IMR-90 (cell line): ENCODE measurements around the gene ITPK1. TPM values are rescaled to one million over a fixed set of nuclear protein-coding genes. Genes with fewer than 3 reads are reported as not detected.

ENCODE experiments used
- ATAC-seq: fragments of 200-7000 bp; cut with Tn5 transposase; 2 replicates; pipeline ENCODE4 v1.9.1; 2020; ENCODE audit warnings: low read depth, mild to moderate bottlenecking, moderate library complexity
- BruUV-seq: library from RNA; stranded (reverse); fragments of 400-500 nt; replicated peaks from 2 replicates; lab custom pipeline; 2021; lab: Mats Ljungman, UMichigan
- CTCF ChIA-PET: fragments of 300-600 bp; formaldehyde crosslinking; extraction: SDS; loops from one replicate; lab custom pipeline; 2021; ENCODE audit warnings: antibody characterized with exemption; lab: Yijun Ruan, JAX
- POLR2A ChIA-PET: fragments of 300-600 bp; sonication (Branson Sonifier 250); formaldehyde crosslinking; loops from one replicate; lab custom pipeline; 2022; ENCODE audit warnings: antibody characterized with exemption; ENCODE audit not compliant: unreplicated experiment; lab: Charles Lee
- DNase-seq: peaks from one replicate; pipeline ENCODE4 v3.0.0; 2013
- H2AFZ ChIP-seq: replicated peaks from 2 replicates; pipeline ENCODE3; 2013; ENCODE audit warnings: low read length, mild to moderate bottlenecking; ENCODE audit not compliant: poor library complexity
- H2AK5ac ChIP-seq: 2 replicates; pipeline ENCODE4 v1.6.1; 2013; ENCODE audit warnings: low read depth, low read length, inconsistent platforms
- H2AK9ac ChIP-seq: replicated peaks from 2 replicates; pipeline ENCODE3; 2013; ENCODE audit warnings: mild to moderate bottlenecking, low read depth, low read length, moderate library complexity; ENCODE audit not compliant: poor library complexity
- H2BK120ac ChIP-seq: 2 replicates; pipeline ENCODE4 v1.6.1; 2013; ENCODE audit warnings: low read depth, low read length, inconsistent platforms
- H2BK15ac ChIP-seq: 3 replicates; pipeline ENCODE4 v1.6.1; 2013; ENCODE audit warnings: low read depth, low read length, inconsistent platforms
- H2BK20ac ChIP-seq: 2 replicates; pipeline ENCODE4 v1.6.1; 2013; ENCODE audit warnings: low read depth, mild to moderate bottlenecking, inconsistent platforms, low read length, moderate library complexity
- H2BK5ac ChIP-seq: 2 replicates; pipeline ENCODE4 v1.6.1; 2013; ENCODE audit warnings: mild to moderate bottlenecking, low read depth, low read length, inconsistent platforms; ENCODE audit not compliant: poor library complexity, severe bottlenecking
- H3K14ac ChIP-seq: replicated peaks from 2 replicates; pipeline ENCODE4 v1.6.1; 2013; ENCODE audit warnings: low read depth, low read length, inconsistent platforms
- H3K18ac ChIP-seq: 2 replicates; pipeline ENCODE4 v1.6.1; 2013; ENCODE audit warnings: low read depth, low read length, control low read depth
- H3K23ac ChIP-seq: 2 replicates; pipeline ENCODE4 v1.6.1; 2013; ENCODE audit warnings: low read depth, low read length, inconsistent platforms
- H3K27ac ChIP-seq: 2 replicates; pipeline ENCODE4 v1.5.1; 2013; ENCODE audit warnings: mild to moderate bottlenecking, control low read depth, low read length; ENCODE audit not compliant: insufficient read depth
- H3K27me3 ChIP-seq: 2 replicates; pipeline ENCODE4 v1.6.1; 2013; ENCODE audit warnings: low read length; ENCODE audit not compliant: control insufficient read depth, insufficient read depth
- H3K36me3 ChIP-seq: 2 replicates; pipeline ENCODE4 v1.6.1; 2013; ENCODE audit warnings: low read length, mixed read lengths; ENCODE audit not compliant: control insufficient read depth, insufficient read depth
- H3K4ac ChIP-seq: 2 replicates; pipeline ENCODE4 v1.6.1; 2013; ENCODE audit warnings: low read depth, low read length, inconsistent platforms
- H3K4me1 ChIP-seq: 2 replicates; pipeline ENCODE4 v1.6.1; 2013; ENCODE audit warnings: low read length, mixed read lengths; ENCODE audit not compliant: control insufficient read depth, insufficient read depth
- H3K4me2 ChIP-seq: 2 replicates; pipeline ENCODE4 v1.6.1; 2013; ENCODE audit warnings: low read depth, mild to moderate bottlenecking, control low read depth, low read length, moderate library complexity
- H3K4me3 ChIP-seq: 2 replicates; pipeline ENCODE4 v1.5.1; 2013; ENCODE audit warnings: low read depth, mild to moderate bottlenecking, control low read depth, low read length, moderate library complexity; ENCODE audit not compliant: insufficient read depth
- H3K56ac ChIP-seq: 2 replicates; pipeline ENCODE4 v1.6.1; 2013; ENCODE audit warnings: low read length, inconsistent platforms; ENCODE audit not compliant: insufficient read depth; ENCODE audit errors: extremely low read depth
- H3K79me1 ChIP-seq, 2 experiments: 2 replicates each; pipeline ENCODE4 v1.6.1; 2013; ENCODE audit warnings: low read length in 2 of 2, inconsistent platforms in 1 of 2, low read depth in 1 of 2
- H3K9ac ChIP-seq: 2 replicates; pipeline ENCODE4 v1.6.1; 2013; ENCODE audit warnings: low read depth, low read length, control low read depth
- H3K9me1 ChIP-seq: 2 replicates; pipeline ENCODE4 v1.6.1; 2013; ENCODE audit warnings: low read length, inconsistent platforms; ENCODE audit not compliant: insufficient read depth
- H3K9me3 ChIP-seq: 2 replicates; pipeline ENCODE4 v1.6.1; 2013; ENCODE audit warnings: low read length; ENCODE audit not compliant: control insufficient read depth, insufficient read depth
- H4K20me1 ChIP-seq: 2 replicates; pipeline ENCODE4 v1.6.1; 2013; ENCODE audit warnings: low read length, inconsistent platforms; ENCODE audit not compliant: insufficient read depth
- H4K5ac ChIP-seq: 2 replicates; pipeline ENCODE4 v1.6.1; 2013; ENCODE audit warnings: mild to moderate bottlenecking, low read depth, low read length, control low read depth
- H4K8ac ChIP-seq, 2 experiments: 2 replicates each; pipeline ENCODE4 v1.6.1; 2013; ENCODE audit warnings: low read depth in 2 of 2, low read length in 2 of 2, control low read depth in 1 of 2, inconsistent platforms in 1 of 2
- H4K91ac ChIP-seq: 2 replicates; pipeline ENCODE4 v1.6.1; 2013; ENCODE audit warnings: low read depth, low read length, inconsistent platforms; ENCODE audit not compliant: insufficient read depth
- FOS ChIP-seq: fragments of 150-350 bp; IDR thresholded peaks from 2 replicates; pipeline ENCODE4 v1.6.1; 2016; ENCODE audit warnings: low read depth, low read length
- RAD21 ChIP-seq: IDR thresholded peaks from 2 replicates; pipeline ENCODE4 v1.6.1; 2012; ENCODE audit warnings: low read length, improper control_type of control experiment
- WGBS, 2 experiments: methylation state at CpG; one replicate each; pipeline versions ENCODE4 v1.1.5 to v1.1.7; 2013; ENCODE audit warnings: missing lambda C conversion rate in 2 of 2; ENCODE audit not compliant: insufficient read length in 1 of 2; ENCODE audit errors: extremely low coverage in 2 of 2; 5-methylcytosine and 5-hydroxymethylcytosine counted together
- dilution Hi-C: fragments of 300-500 bp; cut with HindIII; formaldehyde crosslinking; loops from one replicate; pipeline ENCODE4 v1.14.3; 2018; ENCODE audit warnings: low sequenced_read_pairs; ENCODE audit not compliant: unreplicated experiment
- in situ Hi-C: fragments of 300-500 bp; cut with MboI; formaldehyde crosslinking; loops from 3 replicates; pipeline ENCODE4 v1.14.3; 2019; ENCODE audit warnings: low sequenced_read_pairs, inconsistent platforms, mixed read lengths
- intact Hi-C: fragments of 100-400 bp; cut with micrococcal nuclease; formaldehyde crosslinking; loops from 2 replicates; pipeline ENCODE4 v1.10.0; 2022
- polyA plus RNA-seq, 3 experiments: library from polyadenylated mRNA; depleted of rRNA; stranded (reverse); fragments of >200 nt; gene quantifications; 2 replicates each; pipeline ENCODE4 v1.2.3, GENCODE V29; 2012; ENCODE audit warnings: low replicate concordance in 1 of 3
- total RNA-seq: library from RNA; depleted of rRNA; stranded (reverse); fragments of >200 nt; gene quantifications from 2 replicates; pipeline ENCODE4 v1.2.3, GENCODE V29; 2012

Gene ITPK1
- total and polyA plus RNA-seq, 2 of the 4 experiments (the other 2 are of a cell fraction) = 21.7 to 26.9 TPM

- no peak for DNase-seq
- no CpG with 5 or more reads among the region's 8 CpGs for WGBS, 2 experiments
- Histone ChIP-seq H2BK5ac (no peak overlapping the region), H3K56ac (no peak overlapping the region), H4K20me1 (no peaks in the 10 kb centered on the region), H3K79me1 (no peaks in the 10 kb centered on the region), H3K4ac (no peak overlapping the region), H3K36me3 (no peaks in the 10 kb centered on the region; the same call in 1 of the 2 replicates), H3K27me3 (no peaks in the 10 kb centered on the region), H3K9me1 (no peaks in the 10 kb centered on the region), H3K9me3 (no peaks in the 10 kb centered on the region), H2AFZ (no peak overlapping the region), H2BK120ac (no peak overlapping the region), H3K14ac (no peak overlapping the region), H4K91ac (no peak overlapping the region), H3K4me3 (no peak overlapping the region), H4K8ac (no peak overlapping the region), H4K5ac (no peak overlapping the region), H3K27ac (no peak overlapping the region), H3K18ac (no peak overlapping the region), H3K4me2 (no peak overlapping the region), H2AK9ac (no peak overlapping the region), H3K4me1 (no peaks in the 10 kb centered on the region), H3K9ac (no peak overlapping the region), H3K23ac (no peak overlapping the region), H2BK15ac (no peak overlapping the region), H2BK20ac (no peak overlapping the region), H2AK5ac (no peak overlapping the region)
- CTCF ChIA-PET = interaction anchor here (1.5 kb wide), 1 partner anchor 10 kb away, joined by 4 read pairs; no protein-coding TSS in a partner anchor
- no peak for TF ChIP-seq FOS
- no peak for TF ChIP-seq RAD21
- dilution Hi-C loops = no loop called here
- in situ Hi-C loops = no loop called here
- BruUV-seq = no TSS peak
- ATAC-seq = no peak
- POLR2A ChIA-PET = no interaction called here
- intact Hi-C loops = no loop called here
Observed at GRCh38 chr14:92942576-92942975, 173.1 kb downstream of the ITPK1 start.
